ENCODE measurements around the gene CCDC149. TPM values are rescaled to one million over a fixed set of nuclear protein-coding genes. Genes with fewer than 3 reads are reported as not detected.

Gene CCDC149
- total RNA-seq, 2 experiments from 2014 or later, result not detected

DNA sequence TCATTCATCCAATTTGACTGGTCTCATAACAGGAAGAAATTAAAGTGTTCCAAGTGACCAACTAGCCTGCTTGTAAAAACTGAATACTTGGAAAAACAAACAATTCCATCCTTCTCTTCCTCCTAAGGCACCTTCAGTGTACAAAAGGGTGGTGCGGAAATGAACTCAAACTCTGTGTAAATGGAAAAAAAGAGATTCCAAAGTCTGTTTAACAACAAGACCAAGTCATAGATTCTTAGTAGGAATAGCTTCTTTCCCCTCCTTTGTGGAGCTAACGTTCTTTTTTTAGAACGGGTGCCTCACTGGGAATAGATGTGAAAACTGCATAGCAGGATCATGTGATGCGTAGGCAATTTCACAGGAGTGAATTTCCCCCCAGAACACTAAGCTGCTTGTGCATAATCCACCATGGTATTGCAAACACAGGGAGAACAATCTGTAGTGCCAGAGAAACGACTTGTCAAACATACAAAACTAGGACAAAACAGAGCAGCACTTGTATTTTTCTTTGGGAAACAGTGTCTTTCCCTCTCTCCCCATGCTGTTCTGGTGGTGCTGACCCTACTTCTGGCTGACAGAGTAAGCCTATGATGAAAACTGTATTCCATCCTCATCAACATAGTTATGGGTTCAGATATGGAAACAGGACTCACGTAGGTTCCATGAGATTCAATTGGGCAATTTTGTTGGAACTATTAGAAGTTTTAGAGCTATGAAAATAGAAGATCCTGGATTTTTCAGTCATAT, 130.7 kb downstream of the CCDC149 start:
- CTCF ChIA-PET (ENCODE audit: unreplicated experiment), result no interaction called here
- intact Hi-C loops (cut with micrococcal nuclease; ENCODE audit: unreplicated experiment), result no loop called here

GRCh38 chr4:24780936-24781495, 131.8 kb downstream of the CCDC149 start:
- no peaks in the 10 kb centered on the region for H3K79me2 ChIP-seq (ENCODE audit: insufficient read depth, low read depth, low read length)
- no peaks in the 10 kb centered on the region for H4K20me1 ChIP-seq (ENCODE audit: insufficient read depth, low read length)
- H2AFZ ChIP-seq (ENCODE audit: low read length), result no peak overlapping the region
- H3K27ac ChIP-seq (ENCODE audit: low read depth, low read length, poor library complexity, severe bottlenecking), result no peak overlapping the region
- CTCF ChIA-PET (ENCODE audit: unreplicated experiment), result no interaction called here
- no peak for TF ChIP-seq EZH2phosphoT487 (IDR thresholded peaks at IDR 0.05; ENCODE audit: borderline replicate concordance, low read depth, low read length)
- H3K9me2 ChIP-seq (ENCODE audit: insufficient read depth, low read length), result no peaks in the 10 kb centered on the region
- H3K36me3 ChIP-seq (ENCODE audit: insufficient read depth, low read length), result no peaks in the 10 kb centered on the region
- DNase-seq (ENCODE audit: low spot score), result no peak
- no peak overlapping the region for H3K4me2 ChIP-seq (ENCODE audit: low read length)
- POLR2A ChIA-PET, result no interaction called here
- no peak overlapping the region for H3K4me3 ChIP-seq (ENCODE audit: low read depth, low read length, poor library complexity, severe bottlenecking)
- BruUV-seq (replicated peaks), result no TSS peak
- H3K9me3 ChIP-seq (ENCODE audit: low read length), result no peaks in the 10 kb centered on the region
- intact Hi-C loops (cut with micrococcal nuclease; ENCODE audit: unreplicated experiment), result no loop called here
- H3K4me1 ChIP-seq (ENCODE audit: insufficient read depth, low read length, poor library complexity, severe bottlenecking), result no peaks in the 10 kb centered on the region

More for the DNA sequence above, 130.7 kb downstream of the CCDC149 start:
- DNase-seq (ENCODE audit: low spot score), result no peak
- Histone ChIP-seq H3K4me2 (ENCODE audit: low read length) (no peak overlapping the region), H3K9me3 (ENCODE audit: low read length) (no peaks in the 10 kb centered on the region), H3K36me3 (ENCODE audit: insufficient read depth, low read length) (no peaks in the 10 kb centered on the region), H3K79me2 (ENCODE audit: insufficient read depth, low read depth, low read length) (no peaks in the 10 kb centered on the region), H3K9me2 (ENCODE audit: insufficient read depth, low read length) (no peaks in the 10 kb centered on the region), H4K20me1 (ENCODE audit: insufficient read depth, low read length) (no peaks in the 10 kb centered on the region), H2AFZ (ENCODE audit: low read length) (no peak overlapping the region), H3K4me3 (ENCODE audit: low read depth, low read length, poor library complexity, severe bottlenecking) (no peak overlapping the region), H3K27ac (ENCODE audit: low read depth, low read length, poor library complexity, severe bottlenecking) (no peak overlapping the region), H3K4me1 (ENCODE audit: insufficient read depth, low read length, poor library complexity, severe bottlenecking) (no peaks in the 10 kb centered on the region)
- no TSS peak for BruUV-seq (replicated peaks)
- POLR2A ChIA-PET, result no interaction called here
- TF ChIP-seq, protein P1, sequence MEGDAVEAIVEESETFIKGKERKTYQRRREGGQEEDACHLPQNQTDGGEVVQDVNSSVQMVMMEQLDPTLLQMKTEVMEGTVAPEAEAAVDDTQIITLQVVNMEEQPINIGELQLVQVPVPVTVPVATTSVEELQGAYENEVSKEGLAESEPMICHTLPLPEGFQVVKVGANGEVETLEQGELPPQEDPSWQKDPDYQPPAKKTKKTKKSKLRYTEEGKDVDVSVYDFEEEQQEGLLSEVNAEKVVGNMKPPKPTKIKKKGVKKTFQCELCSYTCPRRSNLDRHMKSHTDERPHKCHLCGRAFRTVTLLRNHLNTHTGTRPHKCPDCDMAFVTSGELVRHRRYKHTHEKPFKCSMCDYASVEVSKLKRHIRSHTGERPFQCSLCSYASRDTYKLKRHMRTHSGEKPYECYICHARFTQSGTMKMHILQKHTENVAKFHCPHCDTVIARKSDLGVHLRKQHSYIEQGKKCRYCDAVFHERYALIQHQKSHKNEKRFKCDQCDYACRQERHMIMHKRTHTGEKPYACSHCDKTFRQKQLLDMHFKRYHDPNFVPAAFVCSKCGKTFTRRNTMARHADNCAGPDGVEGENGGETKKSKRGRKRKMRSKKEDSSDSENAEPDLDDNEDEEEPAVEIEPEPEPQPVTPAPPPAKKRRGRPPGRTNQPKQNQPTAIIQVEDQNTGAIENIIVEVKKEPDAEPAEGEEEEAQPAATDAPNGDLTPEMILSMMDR (conservative IDR thresholded peaks at IDR 0.05; ENCODE audit: low read length), result no peak
- no peak for TF ChIP-seq EZH2phosphoT487 (IDR thresholded peaks at IDR 0.05; ENCODE audit: borderline replicate concordance, low read depth, low read length)

- H3K4me2 ChIP-seq (ENCODE audit: low read length), result no peak overlapping the region
These were observed 134.2 kb downstream of the CCDC149 start for GRCh38 chr4:24778464-24779225.

More at GRCh38 chr4:24778464-24779225, 134.2 kb downstream of the CCDC149 start:
- H3K36me3 ChIP-seq (ENCODE audit: insufficient read depth, low read length), result no peaks in the 10 kb centered on the region
- H3K79me2 ChIP-seq (ENCODE audit: insufficient read depth, low read depth, low read length), result no peaks in the 10 kb centered on the region
- DNase-seq (ENCODE audit: low spot score), result no peak
- H3K9me2 ChIP-seq (ENCODE audit: insufficient read depth, low read length), result no peaks in the 10 kb centered on the region
- TF ChIP-seq EZH2phosphoT487 (IDR thresholded peaks at IDR 0.05; ENCODE audit: borderline replicate concordance, low read depth, low read length), result no peak
- TF ChIP-seq, protein P1 (conservative IDR thresholded peaks at IDR 0.05; ENCODE audit: low read length), result no peak
- H3K4me3 ChIP-seq (ENCODE audit: low read depth, low read length, poor library complexity, severe bottlenecking), result no peak overlapping the region
- no peak overlapping the region for H3K27ac ChIP-seq (ENCODE audit: low read depth, low read length, poor library complexity, severe bottlenecking)
- no peaks in the 10 kb centered on the region for H4K20me1 ChIP-seq (ENCODE audit: insufficient read depth, low read length)
- H2AFZ ChIP-seq (ENCODE audit: low read length), result no peak overlapping the region
- H3K9me3 ChIP-seq (ENCODE audit: low read length), result no peaks in the 10 kb centered on the region
- H3K4me1 ChIP-seq (ENCODE audit: insufficient read depth, low read length, poor library complexity, severe bottlenecking), result no peaks in the 10 kb centered on the region
- no TSS peak for BruUV-seq (replicated peaks)
- POLR2A ChIA-PET, result interaction anchor here (0.7 kb wide), 1 partner anchor 137 kb away, joined by 3 read pairs; no protein-coding TSS in a partner anchor
- intact Hi-C loops (cut with micrococcal nuclease; ENCODE audit: unreplicated experiment), result no loop called here
- CTCF ChIA-PET (ENCODE audit: unreplicated experiment), result no interaction called here
